HG03196 (cell line): ENCODE results near the gene PTCRA.
"Not testable (repeated sequence)": the region's sequence is repeated elsewhere in the genome, so short reads cannot be mapped to it uniquely, and the experiment has no call there.

Experiments used
- ATAC-seq: cut with Tn5 transposase; IDR thresholded peaks from one replicate; pipeline ENCODE4 v1.9.1; 2021; ENCODE audit not compliant: unreplicated experiment

Gene PTCRA

GRCh38 chr6:42915732-42916131 lies at the start of gene PTCRA:
TSS of gene PTCRA (plus strand) at chr6:42916053. CDS start at chr6:42916070, 17 bp downstream.
- no peak for ATAC-seq

GRCh38 chr6:42870145-42870936 lies 45.5 kb upstream of the PTCRA start:
- ATAC-seq, result no peak

GRCh38 chr6:42871711-42872110 lies 44.1 kb upstream of the PTCRA start:
- no peak for ATAC-seq

GRCh38 chr6:42873313-42873712 lies 42.5 kb upstream of the PTCRA start:
- no peak for ATAC-seq

- no peak for ATAC-seq
These were observed 38.2 kb upstream of the PTCRA start for GRCh38 chr6:42877695-42878094.

GRCh38 chr6:42879372-42880239 lies 36.2 kb upstream of the PTCRA start, which contains the start of gene RPL7L1:
TSS of gene RPL7L1 (plus strand) at chr6:42879616. CDS start at chr6:42879911, 295 bp downstream.
- ATAC-seq, result peak; percentile 86

GRCh38 chr6:42880240-42880817 lies 35.5 kb upstream of the PTCRA start:
- ATAC-seq, result not testable (repeated sequence)

GRCh38 chr6:42880871-42881270 lies 35.0 kb upstream of the PTCRA start:
- ATAC-seq, result not testable (repeated sequence)

- no peak for ATAC-seq
These were observed 30.2 kb upstream of the PTCRA start for GRCh38 chr6:42885702-42886101.

- not testable (repeated sequence) for ATAC-seq
These were observed 27.7 kb upstream of the PTCRA start for GRCh38 chr6:42888201-42888600.

- no peak for ATAC-seq
These were observed 26.0 kb upstream of the PTCRA start for GRCh38 chr6:42889815-42890214.

GRCh38 chr6:42890311-42891198 lies 25.3 kb upstream of the PTCRA start:
- peak; percentile 87 for ATAC-seq

- ATAC-seq, result no peak
These were observed 24.6 kb upstream of the PTCRA start for GRCh38 chr6:42891199-42891722.

- not testable (repeated sequence) for ATAC-seq
These were observed 21.6 kb upstream of the PTCRA start for GRCh38 chr6:42894041-42894828.

GRCh38 chr6:42896178-42896719 lies 19.6 kb upstream of the PTCRA start:
- no peak for ATAC-seq

- no peak for ATAC-seq
These were observed 16.9 kb upstream of the PTCRA start for GRCh38 chr6:42898891-42899361.

- ATAC-seq, result no peak
These were observed 16.0 kb upstream of the PTCRA start for GRCh38 chr6:42899871-42900270.

- ATAC-seq, result peak; percentile 55
These were observed 14.3 kb upstream of the PTCRA start for GRCh38 chr6:42901538-42901957.
